ENCODE data around the gene PKIB. TPM values are rescaled to one million over a fixed set of nuclear protein-coding genes. Genes with fewer than 3 reads are reported as not detected.

Gene PKIB
- total RNA-seq, 4 donors from 2014 or later: 0.57 to 13.4 (median 2.4) TPM

DNA sequence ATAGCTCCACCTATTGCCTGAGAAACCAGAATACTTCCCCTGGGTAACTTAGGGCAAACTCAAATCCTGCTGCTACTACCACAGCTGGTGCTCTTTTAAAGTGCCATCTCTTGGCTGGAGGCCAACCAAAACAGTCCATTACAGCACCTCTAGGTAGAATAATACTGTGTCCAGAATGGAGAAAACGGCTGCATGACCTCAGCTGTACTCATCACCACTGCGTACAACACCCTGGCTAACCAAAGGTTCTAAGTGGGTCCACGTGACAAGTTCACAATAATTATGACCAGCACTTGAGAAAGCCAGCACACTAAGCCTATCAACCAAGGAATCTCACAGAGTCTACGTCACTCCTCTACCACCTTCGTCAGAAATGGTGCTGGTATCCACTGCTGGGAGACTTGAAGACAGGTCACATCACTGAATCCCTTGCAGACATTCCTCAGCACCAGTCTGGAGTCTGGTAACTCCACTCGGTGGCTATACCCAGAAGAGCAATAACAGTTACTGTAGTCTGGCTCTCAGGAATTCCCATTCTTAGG, 40.9 kb upstream of the PKIB start:
- TF ChIP-seq CTCF (IDR thresholded peaks at IDR 0.05; ENCODE audit: low read depth): no peak

- TF ChIP-seq CTCF (IDR thresholded peaks at IDR 0.05; ENCODE audit: low read depth): no peak
These were observed 38.3 kb upstream of the PKIB start for GRCh38 chr6:122571888-122572287.

DNA sequence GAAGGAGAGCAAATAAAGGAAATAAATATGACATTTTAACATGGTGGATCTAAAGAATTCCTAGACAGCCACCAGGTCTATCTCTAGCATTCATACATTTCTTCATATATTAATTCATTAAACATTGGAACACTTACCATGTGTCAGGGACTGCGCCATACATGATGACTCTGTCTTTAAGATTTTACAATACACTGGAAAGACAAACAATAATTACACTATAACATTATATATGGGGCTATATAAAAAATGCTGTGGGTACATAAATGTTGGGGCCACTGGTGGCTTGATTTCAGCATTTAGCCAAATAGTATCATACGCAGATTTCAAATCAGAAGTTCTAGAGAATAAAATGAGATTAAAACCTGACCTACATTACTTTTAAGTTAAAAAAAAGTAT, 33.3 kb upstream of the PKIB start:
- TF ChIP-seq CTCF (IDR thresholded peaks at IDR 0.05; ENCODE audit: low read depth): no peak

GRCh38 chr6:122578961-122579360, 31.2 kb upstream of the PKIB start:
- no peak for TF ChIP-seq CTCF (IDR thresholded peaks at IDR 0.05; ENCODE audit: low read depth)

DNA sequence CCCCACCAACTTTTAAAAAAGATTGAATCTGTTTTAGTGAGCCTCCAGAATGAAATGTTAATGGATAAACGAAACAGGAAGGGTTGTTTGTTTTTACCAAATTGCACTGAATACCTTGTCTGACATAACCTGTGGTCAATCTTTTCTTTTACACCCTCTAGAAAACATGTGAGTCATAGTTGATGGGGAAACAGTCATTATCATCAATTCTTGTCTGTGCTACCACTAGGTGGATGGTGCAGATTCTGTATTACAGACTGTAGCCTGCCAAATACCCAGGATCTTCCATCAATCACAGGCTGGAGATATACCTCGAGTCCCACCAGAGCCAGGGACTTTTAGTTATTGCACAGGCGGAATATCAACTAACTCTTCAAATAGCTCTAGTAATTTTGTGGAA, 29.5 kb upstream of the PKIB start:
- no peak for TF ChIP-seq CTCF (IDR thresholded peaks at IDR 0.05; ENCODE audit: low read depth)

GRCh38 chr6:122589115-122589514, 21.1 kb upstream of the PKIB start:
- no peak for TF ChIP-seq CTCF (IDR thresholded peaks at IDR 0.05; ENCODE audit: low read depth)

DNA sequence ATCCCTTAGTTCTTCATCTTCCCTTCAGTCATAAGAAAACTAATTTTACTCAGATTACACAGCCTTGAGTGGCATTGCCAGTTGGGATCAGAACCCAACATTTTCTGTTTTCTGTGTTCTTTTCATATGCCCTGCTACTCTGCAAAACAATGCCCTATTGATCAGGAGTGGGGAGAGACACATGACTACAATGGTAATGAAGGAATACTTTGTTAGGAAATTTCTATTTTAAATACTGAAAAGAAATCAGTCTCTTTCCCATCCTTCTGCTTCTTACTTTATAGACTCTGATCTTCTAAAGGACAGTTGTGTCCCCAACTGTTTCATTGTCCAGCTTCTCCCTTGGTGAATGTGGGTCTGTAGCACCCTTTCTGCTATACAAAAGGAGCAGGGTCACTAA, 5.5 kb upstream of the PKIB start:
- TF ChIP-seq CTCF (IDR thresholded peaks at IDR 0.05; ENCODE audit: low read depth): no peak

All from subcutaneous adipose tissue (tissue), 4 donors.